GM06990 (cell line): ENCODE results near the gene ACAD9.

Source experiments
- DNase-seq: peaks from one replicate; pipeline ENCODE4 v3.0.0-alpha.2; 2011; ENCODE audit not compliant: insufficient read length; ENCODE audit errors: extremely low read depth
- H3K27me3 ChIP-seq: replicated peaks from 2 replicates; pipeline ENCODE4 v1.6.0; 2011; ENCODE audit warnings: low read length; ENCODE audit not compliant: control insufficient read depth, insufficient read depth
- H3K36me3 ChIP-seq: 2 replicates; pipeline ENCODE4 v1.5.1; 2011; ENCODE audit warnings: low read length; ENCODE audit not compliant: control insufficient read depth, insufficient read depth
- H3K4me3 ChIP-seq: replicated peaks from 2 replicates; pipeline ENCODE4 v1.5.1; 2011; ENCODE audit warnings: low read depth, mild to moderate bottlenecking, control low read depth, low read length
- CTCF ChIP-seq: IDR thresholded peaks from 2 replicates; pipeline ENCODE4 v1.5.1; 2011; ENCODE audit warnings: low read length, control low read depth, mild to moderate bottlenecking, inconsistent platforms; ENCODE audit not compliant: insufficient read depth, poor library complexity, severe bottlenecking

Gene ACAD9

GRCh38 chr3:128933213-128933921 is 53.9 kb downstream of the ACAD9 start:
- H3K27me3 ChIP-seq, result peaks cover 1% of the 10 kb centered on the region; the same call in 1 of the 2 replicates
- no peaks in the 10 kb centered on the region for H3K36me3 ChIP-seq
- TF ChIP-seq CTCF, result no peak
- H3K4me3 ChIP-seq, result no peak overlapping the region
- no peak for DNase-seq

- TF ChIP-seq CTCF, result no peak
- Histone ChIP-seq H3K27me3 (peaks cover 1% of the 10 kb centered on the region; the same call in 1 of the 2 replicates), H3K4me3 (no peak overlapping the region), H3K36me3 (no peaks in the 10 kb centered on the region)
- DNase-seq, result no peak
These were observed 54.5 kb downstream of the ACAD9 start for GRCh38 chr3:128933922-128934253.

GRCh38 chr3:128935922-128936321 is 56.5 kb downstream of the ACAD9 start:
- no peak overlapping the region for H3K4me3 ChIP-seq
- H3K27me3 ChIP-seq, result peaks cover 1% of the 10 kb centered on the region; the same call in 1 of the 2 replicates
- TF ChIP-seq CTCF, result no peak
- DNase-seq, result no peak
- no peaks in the 10 kb centered on the region for H3K36me3 ChIP-seq

GRCh38 chr3:128936341-128936740 is 56.9 kb downstream of the ACAD9 start:
- peaks cover 1% of the 10 kb centered on the region; the same call in 1 of the 2 replicates for H3K27me3 ChIP-seq
- no peak overlapping the region for H3K4me3 ChIP-seq
- no peak for TF ChIP-seq CTCF
- no peak for DNase-seq
- no peaks in the 10 kb centered on the region for H3K36me3 ChIP-seq

- Histone ChIP-seq H3K4me3 (no peak overlapping the region), H3K27me3 (no peaks in the 10 kb centered on the region), H3K36me3 (no peaks in the 10 kb centered on the region)
- DNase-seq, result no peak
- no peak for TF ChIP-seq CTCF
These were observed 60.8 kb downstream of the ACAD9 start for GRCh38 chr3:128940252-128940651.
